ENCODE results near the gene KIDINS220. TPM values are rescaled to one million over a fixed set of nuclear protein-coding genes. Genes with fewer than 3 reads are reported as not detected.

The KIDINS220 gene
- total RNA-seq, 2 experiments from 2014 or later: 38.0 to 39.4 TPM

- ATAC-seq (ENCODE audit: low read depth) (no peak), DNase-seq (no peak)
- Mint-ChIP-seq H3K27me3 (peaks cover 11% of the 10 kb centered on the region), H3K27ac (no peak overlapping the region), H3K36me3 (no peaks in the 10 kb centered on the region), H3K4me3 (no peak overlapping the region), H3K9me3 (no peaks in the 10 kb centered on the region), H3K4me1 (no peaks in the 10 kb centered on the region)
- POLR2A ChIA-PET: no interaction called here
Measured at GRCh38 chr2:8862230-8862629, 24.8 kb upstream of the KIDINS220 start.

DNA sequence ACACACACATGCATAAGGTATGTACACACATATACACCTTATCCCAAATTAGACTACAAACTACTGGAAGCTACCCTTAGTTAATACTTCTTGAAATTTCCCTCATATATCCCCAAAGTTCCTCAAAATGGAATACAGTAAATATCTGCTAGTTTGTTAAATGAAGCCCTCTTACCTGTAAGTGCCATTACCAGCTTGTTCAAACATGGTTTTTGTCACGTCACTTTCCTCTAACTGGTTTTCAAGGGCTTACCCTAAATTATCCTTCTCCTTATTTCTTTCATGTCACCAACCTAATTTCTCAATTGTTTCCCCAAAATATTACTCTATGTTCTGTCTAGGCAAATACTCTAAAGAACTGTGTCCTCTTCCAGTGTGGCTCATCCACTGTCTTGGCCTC, 24.4 kb upstream of the KIDINS220 start:
- Mint-ChIP-seq H3K4me3 (no peak overlapping the region), H3K4me1 (no peaks in the 10 kb centered on the region), H3K9me3 (no peaks in the 10 kb centered on the region), H3K27me3 (peaks cover 11% of the 10 kb centered on the region), H3K36me3 (no peaks in the 10 kb centered on the region), H3K27ac (no peak overlapping the region)
- DNase-seq (no peak), ATAC-seq (ENCODE audit: low read depth) (no peak)
- POLR2A ChIA-PET: no interaction called here

DNA sequence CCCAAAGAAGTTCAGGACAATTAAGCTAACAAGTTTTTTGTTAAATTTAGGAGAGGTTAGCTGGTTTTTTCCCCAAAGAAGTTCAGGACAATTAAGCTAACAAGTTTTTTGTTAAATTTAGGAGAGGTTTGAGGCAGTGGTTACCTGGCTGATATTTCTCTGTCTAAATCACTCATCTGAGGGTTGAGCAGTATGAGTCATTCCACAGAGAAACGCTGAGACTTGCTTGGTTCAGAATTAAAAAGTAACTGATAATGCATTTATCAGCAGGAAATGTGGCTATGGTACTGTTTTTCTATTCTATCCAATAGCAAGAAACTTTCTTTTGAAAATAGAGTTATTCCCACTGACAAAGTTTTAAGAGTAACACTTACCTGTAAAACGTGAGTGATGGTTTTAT, 22.8 kb upstream of the KIDINS220 start:
- DNase-seq: no peak
- no peak for ATAC-seq (ENCODE audit: low read depth)
- POLR2A ChIA-PET: no interaction called here
- Mint-ChIP-seq H3K27me3 (peaks cover 17% of the 10 kb centered on the region), H3K4me1 (no peaks in the 10 kb centered on the region), H3K27ac (no peak overlapping the region), H3K9me3 (no peaks in the 10 kb centered on the region), H3K4me3 (no peak overlapping the region), H3K36me3 (no peaks in the 10 kb centered on the region)

- H3K4me1 Mint-ChIP-seq: no peaks in the 10 kb centered on the region
- ATAC-seq (ENCODE audit: low read depth) (no peak), DNase-seq (no peak)
- POLR2A ChIA-PET: no interaction called here
- H3K27me3 Mint-ChIP-seq: peaks cover 15% of the 10 kb centered on the region
- H3K36me3 Mint-ChIP-seq: no peaks in the 10 kb centered on the region
- no peak overlapping the region for H3K27ac Mint-ChIP-seq
- no peak overlapping the region for H3K4me3 Mint-ChIP-seq
- H3K9me3 Mint-ChIP-seq: no peaks in the 10 kb centered on the region
Measured at GRCh38 chr2:8858910-8859309, 21.5 kb upstream of the KIDINS220 start.

- DNase-seq (no peak), ATAC-seq (ENCODE audit: low read depth) (no peak)
- Mint-ChIP-seq H3K9me3 (no peaks in the 10 kb centered on the region), H3K27me3 (peaks cover 15% of the 10 kb centered on the region), H3K27ac (no peak overlapping the region), H3K4me1 (no peaks in the 10 kb centered on the region), H3K36me3 (no peaks in the 10 kb centered on the region), H3K4me3 (no peak overlapping the region)
- POLR2A ChIA-PET: no interaction called here
Measured at GRCh38 chr2:8858264-8858663, 20.9 kb upstream of the KIDINS220 start.

- H3K9me3 Mint-ChIP-seq: no peaks in the 10 kb centered on the region
- no peak for DNase-seq
- H3K4me1 Mint-ChIP-seq: no peaks in the 10 kb centered on the region
- H3K4me3 Mint-ChIP-seq: no peak overlapping the region
- peaks cover 15% of the 10 kb centered on the region for H3K27me3 Mint-ChIP-seq
- POLR2A ChIA-PET: no interaction called here
- no peak for ATAC-seq (ENCODE audit: low read depth)
- no peaks in the 10 kb centered on the region for H3K36me3 Mint-ChIP-seq
- H3K27ac Mint-ChIP-seq: no peak overlapping the region
Measured at GRCh38 chr2:8857709-8858108, 20.3 kb upstream of the KIDINS220 start.

DNA sequence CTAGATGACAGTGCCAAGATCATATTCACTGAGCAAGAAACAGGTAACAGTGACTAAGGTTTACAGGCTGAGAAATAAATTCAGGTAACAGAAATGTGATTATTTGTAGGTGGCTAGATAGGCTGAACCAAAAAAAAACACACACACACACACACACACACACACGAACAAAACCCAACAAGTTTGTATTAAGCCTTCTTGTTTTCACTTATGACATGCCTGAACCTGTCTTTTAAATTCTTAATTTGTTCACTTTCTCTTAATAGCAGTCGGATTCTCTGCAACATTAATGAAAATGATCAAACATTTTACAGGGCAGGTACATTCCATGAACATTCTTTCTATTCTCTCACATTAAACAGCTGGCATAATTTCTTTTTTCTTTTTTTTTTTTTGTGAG, 18.8 kb upstream of the KIDINS220 start:
- Mint-ChIP-seq H3K9me3 (no peaks in the 10 kb centered on the region), H3K4me1 (no peaks in the 10 kb centered on the region), H3K4me3 (no peak overlapping the region), H3K27ac (no peak overlapping the region), H3K27me3 (peaks cover 7% of the 10 kb centered on the region), H3K36me3 (no peaks in the 10 kb centered on the region)
- POLR2A ChIA-PET: no interaction called here
- DNase-seq (no peak), ATAC-seq (ENCODE audit: low read depth) (no peak)

- H3K27ac Mint-ChIP-seq: no peak overlapping the region
- no peak for DNase-seq
- no peaks in the 10 kb centered on the region for H3K36me3 Mint-ChIP-seq
- POLR2A ChIA-PET: no interaction called here
- ATAC-seq (ENCODE audit: low read depth): no peak
- H3K4me1 Mint-ChIP-seq: no peaks in the 10 kb centered on the region
- H3K4me3 Mint-ChIP-seq: no peak overlapping the region
- H3K27me3 Mint-ChIP-seq: peaks cover 6% of the 10 kb centered on the region
- no peaks in the 10 kb centered on the region for H3K9me3 Mint-ChIP-seq
Measured at GRCh38 chr2:8855010-8855409, 17.6 kb upstream of the KIDINS220 start.

DNA sequence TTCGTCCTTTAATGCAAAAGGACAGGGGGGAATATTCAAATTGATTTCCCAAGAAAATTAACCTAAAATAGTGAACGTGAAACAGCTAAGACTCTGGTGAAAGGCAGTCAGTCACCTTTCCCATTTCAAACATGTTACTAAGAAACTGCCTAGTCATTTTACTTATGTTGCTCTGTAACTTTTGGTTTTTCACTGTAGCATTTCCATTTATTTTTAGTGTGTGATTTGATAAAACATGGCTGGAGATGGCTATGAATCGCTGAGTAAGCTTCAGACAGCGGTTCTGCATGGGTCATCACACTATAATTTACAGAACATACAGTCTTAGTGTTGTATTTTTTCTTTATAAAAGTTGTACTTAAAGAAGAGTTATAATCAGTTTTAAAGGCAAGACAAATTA, 16.0 kb upstream of the KIDINS220 start:
- Mint-ChIP-seq H3K4me1 (no peaks in the 10 kb centered on the region), H3K4me3 (no peak overlapping the region)
- DNase-seq: no peak

GRCh38 chr2:8851811-8852560, 14.6 kb upstream of the KIDINS220 start:
- Mint-ChIP-seq H3K4me3 (no peak overlapping the region), H3K36me3 (no peaks in the 10 kb centered on the region), H3K27ac (no peak overlapping the region), H3K4me1 (no peaks in the 10 kb centered on the region), H3K9me3 (no peaks in the 10 kb centered on the region), H3K27me3 (peaks cover 9% of the 10 kb centered on the region)
- ATAC-seq (ENCODE audit: low read depth) (no peak), DNase-seq (no peak)
- POLR2A ChIA-PET: no interaction called here

More for the DNA sequence above, 16.0 kb upstream of the KIDINS220 start:
- peaks cover 6% of the 10 kb centered on the region for H3K27me3 Mint-ChIP-seq
- POLR2A ChIA-PET: no interaction called here
- no peaks in the 10 kb centered on the region for H3K36me3 Mint-ChIP-seq
- no peak for ATAC-seq (ENCODE audit: low read depth)
- H3K9me3 Mint-ChIP-seq: no peaks in the 10 kb centered on the region
- H3K27ac Mint-ChIP-seq: no peak overlapping the region

- no peak for DNase-seq
- Mint-ChIP-seq H3K27me3 (peaks cover 14% of the 10 kb centered on the region), H3K4me3 (no peak overlapping the region), H3K4me1 (no peaks in the 10 kb centered on the region), H3K9me3 (no peaks in the 10 kb centered on the region), H3K36me3 (no peaks in the 10 kb centered on the region), H3K27ac (no peak overlapping the region)
- ATAC-seq (ENCODE audit: low read depth): no peak
- POLR2A ChIA-PET: no interaction called here
Measured at GRCh38 chr2:8850845-8851487, 13.6 kb upstream of the KIDINS220 start.

GRCh38 chr2:8849327-8849726, 11.9 kb upstream of the KIDINS220 start:
- POLR2A ChIA-PET: no interaction called here
- ATAC-seq (ENCODE audit: low read depth): no peak
- Mint-ChIP-seq H3K36me3 (no peaks in the 10 kb centered on the region), H3K27ac (no peak overlapping the region), H3K27me3 (peaks cover 13% of the 10 kb centered on the region), H3K4me3 (no peak overlapping the region), H3K4me1 (no peaks in the 10 kb centered on the region), H3K9me3 (no peaks in the 10 kb centered on the region)
- DNase-seq: no peak

DNA sequence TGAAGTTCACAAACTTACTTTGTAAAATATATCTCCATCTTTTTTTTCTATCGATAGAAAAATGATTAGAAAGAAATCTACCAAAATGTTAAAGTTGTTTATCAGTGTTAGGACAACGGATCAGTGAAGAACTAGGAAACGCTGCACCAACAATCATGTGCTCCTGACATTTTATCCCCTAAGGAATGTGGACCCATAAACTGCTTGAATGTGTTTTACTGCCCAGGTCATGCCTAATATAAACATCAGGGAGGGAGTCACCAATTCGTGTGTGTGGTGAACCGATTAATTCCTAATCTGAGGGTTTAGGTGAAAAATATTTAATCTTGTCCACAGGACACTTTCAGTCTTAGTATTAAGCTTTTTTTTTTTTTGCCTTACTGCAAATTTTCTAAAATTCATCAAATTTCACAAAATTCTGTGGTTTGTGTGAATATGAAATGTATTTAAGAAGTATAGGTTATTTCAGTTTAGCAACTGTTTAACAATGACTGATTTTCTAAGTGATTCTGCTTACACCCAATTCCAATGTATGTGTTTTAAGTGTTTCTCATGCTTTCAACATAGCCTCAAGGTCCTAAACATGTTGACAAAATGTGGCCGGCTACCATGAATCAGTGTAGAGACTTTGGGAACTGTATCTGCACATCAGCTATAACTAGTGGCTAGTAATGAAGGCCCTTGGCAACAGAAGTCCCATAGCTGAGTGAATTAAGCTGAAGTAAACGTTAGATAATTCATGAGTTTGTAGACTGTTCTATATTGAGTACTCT, 11.1 kb upstream of the KIDINS220 start:
- Mint-ChIP-seq H3K27me3 (peaks cover 13% of the 10 kb centered on the region), H3K27ac (no peak overlapping the region), H3K36me3 (no peaks in the 10 kb centered on the region), H3K4me1 (no peaks in the 10 kb centered on the region), H3K9me3 (no peaks in the 10 kb centered on the region), H3K4me3 (no peak overlapping the region)
- no peak for DNase-seq
- POLR2A ChIA-PET: no interaction called here
- no peak for ATAC-seq (ENCODE audit: low read depth)

GRCh38 chr2:8847400-8847799, 10.0 kb upstream of the KIDINS220 start:
- Mint-ChIP-seq H3K4me3 (no peak overlapping the region), H3K4me1 (no peaks in the 10 kb centered on the region), H3K9me3 (no peaks in the 10 kb centered on the region), H3K27ac (no peak overlapping the region), H3K27me3 (peaks cover 13% of the 10 kb centered on the region), H3K36me3 (no peaks in the 10 kb centered on the region)
- ATAC-seq (ENCODE audit: low read depth) (no peak), DNase-seq (no peak)
- POLR2A ChIA-PET: no interaction called here

Data from activated naive CD8-positive, alpha-beta T cell treated with anti-CD3 and anti-CD28 coated beads, Interleukin-2, amount 10 ng/mL, durations not matched to agents 7 days and 5 days (primary cell).